Ammon's horn (tissue), 1 donor: ENCODE results near the gene SPI1.
"Not testable (repeated sequence)": the region's sequence is repeated elsewhere in the genome, so short reads cannot be mapped to it uniquely, and the experiment has no call there.

ENCODE experiments used
- DNase-seq: peaks from one replicate; pipeline ENCODE4 v3.0.0-alpha.2; 2016; ENCODE audit warnings: low spot score

Gene SPI1

GRCh38 chr11:47326198-47326597 is 52.1 kb downstream of the SPI1 start:
- no peak for DNase-seq

- DNase-seq, result no peak
Observed at GRCh38 chr11:47325271-47326041, 52.9 kb downstream of the SPI1 start.

GRCh38 chr11:47324520-47324919 is 53.8 kb downstream of the SPI1 start:
- no peak for DNase-seq

- DNase-seq, result no peak
Observed at GRCh38 chr11:47318166-47318565, 60.2 kb downstream of the SPI1 start.

- DNase-seq, result no peak
Observed at GRCh38 chr11:47317064-47317828, 61.1 kb downstream of the SPI1 start.

- not testable (repeated sequence) for DNase-seq
Observed at GRCh38 chr11:47316501-47316900, 61.8 kb downstream of the SPI1 start.

GRCh38 chr11:47314992-47315391 is 63.4 kb downstream of the SPI1 start:
- DNase-seq, result no peak

GRCh38 chr11:47308050-47308823 is 70.1 kb downstream of the SPI1 start:
- no peak for DNase-seq

GRCh38 chr11:47306484-47306844 is 71.9 kb downstream of the SPI1 start:
- DNase-seq, result peak; percentile 41

GRCh38 chr11:47305734-47306483 is 72.4 kb downstream of the SPI1 start:
- DNase-seq, result peak; percentile 85
